ENCODE results near the gene OVOL1.
A peak's percentile ranks its signal among the peaks of the same experiment; 100 is the strongest.

DNA sequence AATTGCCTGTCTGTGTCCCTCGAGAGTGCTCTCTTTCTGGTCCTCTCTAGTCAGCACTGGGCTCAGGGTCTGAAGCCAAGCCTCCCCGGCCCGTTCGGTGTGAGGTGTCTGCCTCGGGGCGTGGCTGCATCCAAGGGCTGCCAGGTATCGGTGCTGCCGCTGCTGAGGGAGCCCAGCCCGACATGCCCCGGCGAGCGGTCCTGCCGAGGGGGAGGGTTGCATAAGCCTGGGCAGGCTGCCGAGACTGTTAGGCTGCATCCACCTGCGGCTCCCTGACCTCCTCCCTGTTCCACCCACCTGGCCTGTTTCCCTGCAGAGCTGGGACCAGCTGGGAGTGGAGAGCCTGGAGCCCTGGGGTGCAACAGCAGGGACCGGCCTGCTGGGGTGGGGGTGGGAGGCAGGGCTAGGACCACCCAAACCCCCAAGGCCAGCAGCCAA lies 6.3 kb downstream of the OVOL1 start:
- TF ChIP-seq, protein P1, sequence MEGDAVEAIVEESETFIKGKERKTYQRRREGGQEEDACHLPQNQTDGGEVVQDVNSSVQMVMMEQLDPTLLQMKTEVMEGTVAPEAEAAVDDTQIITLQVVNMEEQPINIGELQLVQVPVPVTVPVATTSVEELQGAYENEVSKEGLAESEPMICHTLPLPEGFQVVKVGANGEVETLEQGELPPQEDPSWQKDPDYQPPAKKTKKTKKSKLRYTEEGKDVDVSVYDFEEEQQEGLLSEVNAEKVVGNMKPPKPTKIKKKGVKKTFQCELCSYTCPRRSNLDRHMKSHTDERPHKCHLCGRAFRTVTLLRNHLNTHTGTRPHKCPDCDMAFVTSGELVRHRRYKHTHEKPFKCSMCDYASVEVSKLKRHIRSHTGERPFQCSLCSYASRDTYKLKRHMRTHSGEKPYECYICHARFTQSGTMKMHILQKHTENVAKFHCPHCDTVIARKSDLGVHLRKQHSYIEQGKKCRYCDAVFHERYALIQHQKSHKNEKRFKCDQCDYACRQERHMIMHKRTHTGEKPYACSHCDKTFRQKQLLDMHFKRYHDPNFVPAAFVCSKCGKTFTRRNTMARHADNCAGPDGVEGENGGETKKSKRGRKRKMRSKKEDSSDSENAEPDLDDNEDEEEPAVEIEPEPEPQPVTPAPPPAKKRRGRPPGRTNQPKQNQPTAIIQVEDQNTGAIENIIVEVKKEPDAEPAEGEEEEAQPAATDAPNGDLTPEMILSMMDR (IDR thresholded peaks at IDR 0.05) = no peak
- TF ChIP-seq EP300 (IDR thresholded peaks at IDR 0.05) = no peak
- TF ChIP-seq POLR2A (IDR thresholded peaks at IDR 0.05) = no peak
- peak in 1 of 3 donors; percentile 65 for TF ChIP-seq POLR2AphosphoS5 (IDR thresholded peaks at IDR 0.05)
